C4-2B (cell line): Measurements from ENCODE around the gene LCN2.
"Not testable (repeated sequence)": the region's sequence is repeated elsewhere in the genome, so short reads cannot be mapped to it uniquely, and the experiment has no call there.

Experiments
- H3K27ac ChIP-seq: fragments of 450-650 bp; 2 replicates; pipeline ENCODE4 v1.5.1; 2017
- CTCF ChIP-seq: fragments of 450-650 bp; conservative IDR thresholded peaks from 2 replicates; pipeline ENCODE4 v1.5.1; 2017; ENCODE audit warnings: mild to moderate bottlenecking
- ZFX ChIP-seq: fragments of 450-650 bp; IDR thresholded peaks from 2 replicates; pipeline ENCODE4 v1.6.1; 2017

LCN2 gene

GRCh38 chr9:128175726-128176125, 26.5 kb downstream of the LCN2 start:
- TF ChIP-seq ZFX (no peak), CTCF (no peak)
- no peak overlapping the region for H3K27ac ChIP-seq

- H3K27ac ChIP-seq, result no peak overlapping the region
Observed at GRCh38 chr9:128178806-128179431, 29.7 kb downstream of the LCN2 start.

GRCh38 chr9:128180001-128180400, 30.7 kb downstream of the LCN2 start:
- no peak for TF ChIP-seq CTCF
- no peak for TF ChIP-seq ZFX
- H3K27ac ChIP-seq, result no peak overlapping the region

More at GRCh38 chr9:128178806-128179431, 29.7 kb downstream of the LCN2 start:
- TF ChIP-seq CTCF (no peak), ZFX (no peak)

- no peak for TF ChIP-seq ZFX
- TF ChIP-seq CTCF, result no peak
Observed at GRCh38 chr9:128180447-128180846, 31.2 kb downstream of the LCN2 start.

GRCh38 chr9:128181480-128181879, 32.2 kb downstream of the LCN2 start:
- H3K27ac ChIP-seq, result not testable (repeated sequence)
- TF ChIP-seq CTCF, result peak; percentile 71

More at GRCh38 chr9:128180447-128180846, 31.2 kb downstream of the LCN2 start:
- no peak overlapping the region for H3K27ac ChIP-seq

- no peak overlapping the region for H3K27ac ChIP-seq
- TF ChIP-seq CTCF (no peak), ZFX (no peak)
Observed at GRCh38 chr9:128182893-128183588, 33.8 kb downstream of the LCN2 start.
